Measurements from ENCODE around the gene GTF2A2. TPM values are rescaled to one million over a fixed set of nuclear protein-coding genes. Genes with fewer than 3 reads are reported as not detected.

GTF2A2 gene
- total and polyA plus RNA-seq, 2 donors (not counting 1 experiment from before 2014, with no cell fraction given), result 39.7 to 60.0 TPM

DNA sequence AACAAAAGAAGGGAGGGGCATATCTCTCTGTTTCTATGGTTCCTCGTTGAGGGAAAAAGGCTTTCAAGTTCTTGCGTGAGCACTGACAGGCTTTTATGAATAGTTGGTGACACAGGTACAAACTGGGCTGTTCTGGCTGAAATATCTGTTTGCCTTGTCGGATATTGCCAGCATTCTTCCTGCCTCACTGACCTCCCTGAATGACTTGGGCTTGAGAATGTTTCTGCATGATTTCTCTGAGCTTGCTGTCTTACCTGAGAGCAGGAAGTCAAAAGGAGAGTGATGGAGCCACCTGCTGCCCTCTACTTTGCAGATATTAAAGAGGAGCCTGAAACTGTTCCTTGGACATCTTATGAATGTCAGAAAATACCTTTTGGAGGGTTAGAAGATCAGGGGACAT, 40.9 kb downstream of the GTF2A2 start:
- Histone ChIP-seq H3K36me3 (replicated peaks in 1 of 2; ENCODE audit: control extremely low read depth in 1 of 2, control insufficient read depth in 1 of 2, extremely low read depth in 1 of 2, insufficient read depth in 2 of 2, low read length in 1 of 2) (no peaks in the 10 kb centered on the region), H4K20me1 (ENCODE audit: control insufficient read depth, insufficient read depth, low read length, poor library complexity, severe bottlenecking) (no peaks in the 10 kb centered on the region), H3K27ac (ENCODE audit: low read length in 2 of 2) (no peak overlapping the region), H3K4me2 (replicated peaks; ENCODE audit: low read depth, low read length, poor library complexity, severe bottlenecking) (no peak overlapping the region), H2AFZ (ENCODE audit: insufficient read depth, low read depth, low read length, poor library complexity, severe bottlenecking) (peak overlapping the region; percentile 12), H3K9ac (ENCODE audit: low read length) (no peak overlapping the region), H3K27me3 (replicated peaks in 1 of 4; ENCODE audit: control extremely low read depth in 1 of 4, control insufficient read depth in 3 of 4, insufficient read depth in 4 of 4, low read length in 3 of 4) (peaks cover 0 to 16% (median 3%) of the 10 kb centered on the region in 4 experiments), H3K79me2 (ENCODE audit: control insufficient read depth, insufficient read depth, low read length) (no peaks in the 10 kb centered on the region), H3K4me1 (ENCODE audit: control insufficient read depth in 2 of 2, insufficient read depth in 2 of 2, low read length in 2 of 2) (peaks cover 11 to 14% of the 10 kb centered on the region in 2 donors), H3K4me3 (ENCODE audit: control extremely low read depth in 1 of 5, extremely low read depth in 1 of 5, insufficient read depth in 1 of 5, low read depth in 2 of 5, low read length in 4 of 5) (no peak overlapping the region), H3K9me3 (ENCODE audit: control extremely low read depth in 1 of 3, control insufficient read depth in 2 of 3, insufficient read depth in 1 of 3, low read length in 2 of 3) (no peaks in the 10 kb centered on the region)
- 65% methylated on average over 3 of the region's 3 CpGs for WGBS (ENCODE audit: insufficient coverage)
- ATAC-seq (ENCODE audit: low read depth) (no peak), DNase-seq (no peak)
- H3K4me1 Mint-ChIP-seq, result peaks cover 17% of the 10 kb centered on the region
- H3K9me3 Mint-ChIP-seq (ENCODE audit: insufficient read depth), result no peaks in the 10 kb centered on the region
- TF ChIP-seq, protein P1, sequence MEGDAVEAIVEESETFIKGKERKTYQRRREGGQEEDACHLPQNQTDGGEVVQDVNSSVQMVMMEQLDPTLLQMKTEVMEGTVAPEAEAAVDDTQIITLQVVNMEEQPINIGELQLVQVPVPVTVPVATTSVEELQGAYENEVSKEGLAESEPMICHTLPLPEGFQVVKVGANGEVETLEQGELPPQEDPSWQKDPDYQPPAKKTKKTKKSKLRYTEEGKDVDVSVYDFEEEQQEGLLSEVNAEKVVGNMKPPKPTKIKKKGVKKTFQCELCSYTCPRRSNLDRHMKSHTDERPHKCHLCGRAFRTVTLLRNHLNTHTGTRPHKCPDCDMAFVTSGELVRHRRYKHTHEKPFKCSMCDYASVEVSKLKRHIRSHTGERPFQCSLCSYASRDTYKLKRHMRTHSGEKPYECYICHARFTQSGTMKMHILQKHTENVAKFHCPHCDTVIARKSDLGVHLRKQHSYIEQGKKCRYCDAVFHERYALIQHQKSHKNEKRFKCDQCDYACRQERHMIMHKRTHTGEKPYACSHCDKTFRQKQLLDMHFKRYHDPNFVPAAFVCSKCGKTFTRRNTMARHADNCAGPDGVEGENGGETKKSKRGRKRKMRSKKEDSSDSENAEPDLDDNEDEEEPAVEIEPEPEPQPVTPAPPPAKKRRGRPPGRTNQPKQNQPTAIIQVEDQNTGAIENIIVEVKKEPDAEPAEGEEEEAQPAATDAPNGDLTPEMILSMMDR (IDR thresholded peaks at IDR 0.05), result no peak
- no peak for TF ChIP-seq EZH2 (IDR thresholded peaks at IDR 0.05; ENCODE audit: borderline replicate concordance, insufficient read depth, low read depth, low read length, poor library complexity, severe bottlenecking)
- peak overlapping the region; percentile 23 for H3K27ac Mint-ChIP-seq
- peaks cover 27% of the 10 kb centered on the region for H3K27me3 Mint-ChIP-seq
- intact Hi-C loops (cut with micrococcal nuclease), result no loop called here
- CTCF ChIA-PET, result interaction anchor here (1.1 to 3.1 kb wide), 4 partner anchors 9 to 87 kb away, joined by 3 to 13 read pairs (median 5); no protein-coding TSS in a partner anchor
- H3K4me3 Mint-ChIP-seq, result no peak overlapping the region
- POLR2A ChIA-PET, result no interaction called here

DNA sequence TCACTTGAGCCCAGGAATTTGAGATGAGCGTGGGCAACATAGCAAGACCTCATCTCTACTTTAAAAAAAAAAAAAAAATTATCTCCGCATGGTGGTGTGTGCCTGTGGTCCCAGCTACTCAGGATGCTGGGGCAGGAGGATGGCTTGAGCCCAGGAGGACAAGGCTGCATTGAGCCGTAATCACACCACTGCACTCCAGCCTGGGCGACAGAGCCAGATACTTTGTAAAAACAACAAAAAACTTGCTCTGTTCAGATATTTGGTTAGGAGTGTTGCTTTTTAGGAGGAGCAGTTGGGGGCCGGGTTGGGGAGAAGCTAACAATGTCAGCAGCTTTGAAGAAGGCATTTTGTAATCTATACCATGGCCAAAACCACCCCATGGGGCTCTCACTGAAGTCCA, 41.7 kb downstream of the GTF2A2 start:
- Mint-ChIP-seq H3K27me3 (peaks cover 27% of the 10 kb centered on the region), H3K27ac (no peak overlapping the region), H3K4me1 (peaks cover 20% of the 10 kb centered on the region), H3K4me3 (peak overlapping the region; percentile 52), H3K9me3 (ENCODE audit: insufficient read depth) (no peaks in the 10 kb centered on the region)
- H2AFZ ChIP-seq (ENCODE audit: insufficient read depth, low read depth, low read length, poor library complexity, severe bottlenecking), result peak overlapping the region; percentile 78
- ChIA-PET POLR2A (interaction anchor here (0.7 kb wide), 1 partner anchor 1455 kb away, joined by 4 read pairs; no protein-coding TSS in a partner anchor), CTCF (interaction anchor here (1.0 to 3.1 kb wide), 2 partner anchors 10 to 83 kb away, joined by 3 to 13 read pairs; no protein-coding TSS in a partner anchor)
- H3K9me3 ChIP-seq (ENCODE audit: control extremely low read depth in 1 of 3, control insufficient read depth in 2 of 3, insufficient read depth in 1 of 3, low read length in 2 of 3), result no peaks in the 10 kb centered on the region
- H3K36me3 ChIP-seq (replicated peaks in 1 of 2; ENCODE audit: control extremely low read depth in 1 of 2, control insufficient read depth in 1 of 2, extremely low read depth in 1 of 2, insufficient read depth in 2 of 2, low read length in 1 of 2), result no peaks in the 10 kb centered on the region
- 100% methylated on average over 1 of the region's 5 CpGs for WGBS (ENCODE audit: insufficient coverage)
- H3K4me2 ChIP-seq (replicated peaks; ENCODE audit: low read depth, low read length, poor library complexity, severe bottlenecking), result no peak overlapping the region
- no peak for ATAC-seq (ENCODE audit: low read depth)
- H3K27ac ChIP-seq (ENCODE audit: low read length in 2 of 2), result no peak overlapping the region
- H4K20me1 ChIP-seq (ENCODE audit: control insufficient read depth, insufficient read depth, low read length, poor library complexity, severe bottlenecking), result no peaks in the 10 kb centered on the region
- intact Hi-C loops (cut with micrococcal nuclease), result loop anchor here (2.0 kb wide), 1 partner anchor 73 kb away; the partner anchor contains the start of gene BNIP2
- H3K4me1 ChIP-seq (ENCODE audit: control insufficient read depth in 2 of 2, insufficient read depth in 2 of 2, low read length in 2 of 2), result peaks cover 11 to 14% of the 10 kb centered on the region in 2 donors
- no peak overlapping the region for H3K4me3 ChIP-seq (ENCODE audit: control extremely low read depth in 1 of 5, extremely low read depth in 1 of 5, insufficient read depth in 1 of 5, low read depth in 2 of 5, low read length in 4 of 5)
- peaks cover 0 to 16% (median 3%) of the 10 kb centered on the region in 4 experiments for H3K27me3 ChIP-seq (replicated peaks in 1 of 4; ENCODE audit: control extremely low read depth in 1 of 4, control insufficient read depth in 3 of 4, insufficient read depth in 4 of 4, low read length in 3 of 4)
- DNase-seq, result no peak
- H3K9ac ChIP-seq (ENCODE audit: low read length), result no peak overlapping the region
- no peak for TF ChIP-seq EZH2 (IDR thresholded peaks at IDR 0.05; ENCODE audit: borderline replicate concordance, insufficient read depth, low read depth, low read length, poor library complexity, severe bottlenecking)
- TF ChIP-seq, protein P1 (IDR thresholded peaks at IDR 0.05), result no peak
- no peaks in the 10 kb centered on the region for H3K79me2 ChIP-seq (ENCODE audit: control insufficient read depth, insufficient read depth, low read length)

Data from B cell (primary cell).